Transverse colon (tissue), 4 donors: Measurements from ENCODE around the gene FAM217B. TPM values are rescaled to one million over a fixed set of nuclear protein-coding genes. Genes with fewer than 3 reads are reported as not detected.

Experiments used
- DNase-seq: peaks from one replicate; pipeline ENCODE4 v3.0.0-alpha.2; 2019
- H3K27ac ChIP-seq, 4 donors: fragments of 200-600 bp; sonication (generic); 2 replicates each; pipeline ENCODE4 v1.5.1; 2016 to 2018; ENCODE audit warnings: inconsistent platforms in 4 of 4
- H3K27me3 ChIP-seq: fragments of 200-600 bp; sonication (generic); 2 replicates; pipeline ENCODE4 v1.5.1; 2017; ENCODE audit warnings: inconsistent platforms
- H3K36me3 ChIP-seq, 4 donors: fragments of 200-600 bp; sonication (generic); 2 replicates each; pipeline ENCODE4 v1.5.1; 2017 to 2019; ENCODE audit warnings: inconsistent platforms in 4 of 4
- H3K4me1 ChIP-seq, 4 donors: fragments of 200-600 bp; sonication (generic); 2 replicates each; pipeline ENCODE4 v1.5.1; 2017 to 2020; ENCODE audit warnings: inconsistent platforms in 4 of 4
- H3K4me3 ChIP-seq, 4 donors: fragments of 200-600 bp; sonication (generic); 1 replicate in 1 of 4; 2 replicates in 3 of 4; pipeline versions ENCODE4 v1.5.1 to v1.6.1; 2017 to 2019; ENCODE audit warnings: inconsistent platforms in 4 of 4
- H3K9me3 ChIP-seq, 2 donors: fragments of 200-600 bp; sonication (generic); 2 replicates each; pipeline ENCODE4 v1.5.1; 2017 to 2019; ENCODE audit warnings: inconsistent platforms in 2 of 2
- CTCF ChIP-seq, 5 experiments: fragments of 200-600 bp in 3 of 5; fragments of 450-650 bp in 2 of 5; sonication (generic) in 3 of 5; IDR thresholded peaks; 1 replicate in 2 of 5; 2 replicates in 3 of 5; pipeline ENCODE4 v1.5.1; 2016 to 2017; ENCODE audit warnings: antibody characterized with exemption in 5 of 5, inconsistent platforms in 3 of 5, mild to moderate bottlenecking in 2 of 5, moderate library complexity in 1 of 5
- EP300 ChIP-seq: sonication (generic); formaldehyde crosslinking; IDR thresholded peaks from one replicate; pipeline ENCODE4 v1.6.1; 2017; ENCODE audit warnings: antibody characterized with exemption, low read depth
- POLR2A ChIP-seq: fragments of 450-650 bp; IDR thresholded peaks from one replicate; pipeline ENCODE4 v1.6.1; 2016; ENCODE audit warnings: antibody characterized with exemption, mild to moderate bottlenecking, moderate library complexity
- POLR2AphosphoS5 ChIP-seq, 3 donors: sonication (generic); formaldehyde crosslinking; IDR thresholded peaks; one replicate each; pipeline ENCODE4 v1.6.1; 2016; ENCODE audit warnings: antibody characterized with exemption in 3 of 3
- WGBS, 2 donors: methylation state at CpG; one replicate each; pipeline ENCODE4 v1.1.5; 2018; ENCODE audit warnings: low coverage in 1 of 2; 5-methylcytosine and 5-hydroxymethylcytosine counted together
- in situ Hi-C, 4 donors: fragments of 200-750 bp; cut with MboI; loops; one replicate each; pipeline versions ENCODE4 v1.15.0 to v1.15.1; 2017; ENCODE audit warnings: low sequenced_read_pairs in 3 of 4, low pct_ligation_motif_present in 1 of 4, low pct_unique_long_range_greater_than_20kb in 1 of 4
- intact Hi-C: fragments of 100-400 bp; cut with DNase I; formaldehyde crosslinking; loops from one replicate; pipeline ENCODE4 v1.15.1; 2023; ENCODE audit warnings: low total_unique reads
- total RNA-seq, 4 donors: library from RNA; depleted of rRNA; stranded (reverse); fragments of >200 nt; gene quantifications; one replicate each; pipeline ENCODE4 v1.1.0, GENCODE V29; 2016

The FAM217B gene
- total RNA-seq, 4 donors from 2014 or later, result 2.2 to 12.2 (median 6.2) TPM

- intact Hi-C loops, result no loop called here
- in situ Hi-C loops, result no loop called here
- no peak overlapping the region for H3K4me3 ChIP-seq
- no peak for DNase-seq
- H3K27me3 ChIP-seq, result no peaks in the 10 kb centered on the region
- peaks cover 0 to 26% (median 9%) of the 10 kb centered on the region in 4 donors for H3K36me3 ChIP-seq
- H3K4me1 ChIP-seq, result peaks cover 7 to 21% (median 10%) of the 10 kb centered on the region in 4 donors
- WGBS, 2 donors, result 83 to 89% methylated on average over 7 of the region's 7 CpGs
- no peaks in the 10 kb centered on the region for H3K9me3 ChIP-seq
- H3K27ac ChIP-seq, result no peak overlapping the region
- no peak for TF ChIP-seq POLR2AphosphoS5 (IDR thresholded peaks at IDR 0.05)
- no peak for TF ChIP-seq POLR2A
- no peak for TF ChIP-seq EP300
- TF ChIP-seq CTCF (IDR thresholded peaks at IDR 0.05), result no peak
Observed at GRCh38 chr20:59944726-59945125, 4.5 kb downstream of the FAM217B start.

- intact Hi-C loops, result no loop called here
- 76 to 78% methylated on average over 3 of the region's 3 CpGs for WGBS, 2 donors
- Histone ChIP-seq H3K36me3 (peaks cover 0 to 26% (median 9%) of the 10 kb centered on the region in 4 donors), H3K9me3 (no peaks in the 10 kb centered on the region), H3K4me3 (no peak overlapping the region), H3K27me3 (no peaks in the 10 kb centered on the region), H3K27ac (no peak overlapping the region), H3K4me1 (peaks cover 7 to 21% (median 10%) of the 10 kb centered on the region in 4 donors)
- no peak for TF ChIP-seq EP300
- TF ChIP-seq CTCF (IDR thresholded peaks at IDR 0.05), result no peak
- no peak for TF ChIP-seq POLR2AphosphoS5 (IDR thresholded peaks at IDR 0.05)
- no peak for TF ChIP-seq POLR2A
- no peak for DNase-seq
- in situ Hi-C loops, result no loop called here
Observed at GRCh38 chr20:59945175-59945574, 5.0 kb downstream of the FAM217B start.

- Histone ChIP-seq H3K9me3 (no peaks in the 10 kb centered on the region), H3K4me1 (peaks cover 7 to 21% (median 10%) of the 10 kb centered on the region in 4 donors), H3K27me3 (no peaks in the 10 kb centered on the region), H3K27ac (no peak overlapping the region), H3K4me3 (no peak overlapping the region), H3K36me3 (peaks cover 0 to 26% (median 9%) of the 10 kb centered on the region in 4 donors)
- intact Hi-C loops (no loop called here), in situ Hi-C loops (no loop called here)
- 90 to 95% methylated on average over 2 of the region's 2 CpGs for WGBS, 2 donors
- no peak for DNase-seq
- TF ChIP-seq EP300 (no peak), POLR2A (no peak), CTCF (IDR thresholded peaks at IDR 0.05) (no peak), POLR2AphosphoS5 (IDR thresholded peaks at IDR 0.05) (no peak)
Observed at GRCh38 chr20:59945731-59946130, 5.5 kb downstream of the FAM217B start.

GRCh38 chr20:59947376-59947775, 7.2 kb downstream of the FAM217B start:
- intact Hi-C loops, result no loop called here
- no peaks in the 10 kb centered on the region for H3K27me3 ChIP-seq
- no peaks in the 10 kb centered on the region for H3K9me3 ChIP-seq
- TF ChIP-seq POLR2A (no peak), CTCF (IDR thresholded peaks at IDR 0.05) (no peak)
- 54 to 87% methylated on average over 8 of the region's 8 CpGs for WGBS, 2 donors
- in situ Hi-C loops, result no loop called here
- H3K27ac ChIP-seq, result no peak overlapping the region
- no peak for DNase-seq
- peaks cover 0 to 6% (median 0%) of the 10 kb centered on the region in 4 donors for H3K4me1 ChIP-seq
- H3K36me3 ChIP-seq, result peaks cover 0 to 30% (median 9%) of the 10 kb centered on the region in 4 donors
- no peak overlapping the region for H3K4me3 ChIP-seq
